Measurements from ENCODE around the gene EZH2.

The EZH2 gene

GRCh38 chr7:148925836-148926235, 41.7 kb upstream of the EZH2 start:
- H3K27me3 ChIP-seq, result no peaks in the 10 kb centered on the region
- H3K36me3 ChIP-seq, result no peaks in the 10 kb centered on the region
- H3K27ac ChIP-seq, result no peak overlapping the region
- no peak overlapping the region for H3K4me3 ChIP-seq (ENCODE audit: low read depth in 1 of 2, low read length in 1 of 2)
- no peaks in the 10 kb centered on the region for H3K9me3 ChIP-seq
- no peak for TF ChIP-seq CTCF (IDR thresholded peaks at IDR 0.05)
- H3K4me1 ChIP-seq (ENCODE audit: control insufficient read depth in 1 of 2, insufficient read depth in 1 of 2, low read depth in 1 of 2, low read length in 1 of 2), result no peaks in the 10 kb centered on the region

- no peak overlapping the region for H3K4me3 ChIP-seq (ENCODE audit: low read depth in 1 of 2, low read length in 1 of 2)
- no peaks in the 10 kb centered on the region for H3K27me3 ChIP-seq
- H3K36me3 ChIP-seq, result no peaks in the 10 kb centered on the region
- no peak overlapping the region for H3K27ac ChIP-seq
- H3K9me3 ChIP-seq, result no peaks in the 10 kb centered on the region
- no peaks in the 10 kb centered on the region for H3K4me1 ChIP-seq (ENCODE audit: control insufficient read depth in 1 of 2, insufficient read depth in 1 of 2, low read depth in 1 of 2, low read length in 1 of 2)
- no peak for TF ChIP-seq CTCF (IDR thresholded peaks at IDR 0.05)
These were observed 39.9 kb upstream of the EZH2 start for GRCh38 chr7:148924011-148924410.

- Histone ChIP-seq H3K4me3 (ENCODE audit: low read depth in 1 of 2, low read length in 1 of 2) (no peak overlapping the region), H3K36me3 (no peaks in the 10 kb centered on the region), H3K27ac (no peak overlapping the region), H3K9me3 (no peaks in the 10 kb centered on the region), H3K4me1 (ENCODE audit: control insufficient read depth in 1 of 2, insufficient read depth in 1 of 2, low read depth in 1 of 2, low read length in 1 of 2) (no peaks in the 10 kb centered on the region), H3K27me3 (no peaks in the 10 kb centered on the region)
- no peak for TF ChIP-seq CTCF (IDR thresholded peaks at IDR 0.05)
These were observed 37.7 kb upstream of the EZH2 start for GRCh38 chr7:148921806-148922205.

GRCh38 chr7:148921189-148921588, 37.1 kb upstream of the EZH2 start:
- Histone ChIP-seq H3K27ac (no peak overlapping the region), H3K27me3 (no peaks in the 10 kb centered on the region), H3K36me3 (no peaks in the 10 kb centered on the region), H3K4me3 (ENCODE audit: low read depth in 1 of 2, low read length in 1 of 2) (no peak overlapping the region), H3K9me3 (no peaks in the 10 kb centered on the region), H3K4me1 (ENCODE audit: control insufficient read depth in 1 of 2, insufficient read depth in 1 of 2, low read depth in 1 of 2, low read length in 1 of 2) (no peaks in the 10 kb centered on the region)
- TF ChIP-seq CTCF (IDR thresholded peaks at IDR 0.05), result no peak

- H3K9me3 ChIP-seq, result no peaks in the 10 kb centered on the region
- no peaks in the 10 kb centered on the region for H3K36me3 ChIP-seq
- no peak for TF ChIP-seq CTCF (IDR thresholded peaks at IDR 0.05)
- H3K27ac ChIP-seq, result no peak overlapping the region
- no peaks in the 10 kb centered on the region for H3K4me1 ChIP-seq (ENCODE audit: control insufficient read depth in 1 of 2, insufficient read depth in 1 of 2, low read depth in 1 of 2, low read length in 1 of 2)
- no peak overlapping the region for H3K4me3 ChIP-seq (ENCODE audit: low read depth in 1 of 2, low read length in 1 of 2)
- no peaks in the 10 kb centered on the region for H3K27me3 ChIP-seq
These were observed 35.8 kb upstream of the EZH2 start for GRCh38 chr7:148919859-148920258.

GRCh38 chr7:148918058-148918596, 34.0 kb upstream of the EZH2 start:
- Histone ChIP-seq H3K4me3 (ENCODE audit: low read depth in 1 of 2, low read length in 1 of 2) (no peak overlapping the region), H3K27ac (no peak overlapping the region), H3K27me3 (no peaks in the 10 kb centered on the region), H3K36me3 (no peaks in the 10 kb centered on the region), H3K9me3 (no peaks in the 10 kb centered on the region), H3K4me1 (ENCODE audit: control insufficient read depth in 1 of 2, insufficient read depth in 1 of 2, low read depth in 1 of 2, low read length in 1 of 2) (no peaks in the 10 kb centered on the region)
- TF ChIP-seq CTCF (IDR thresholded peaks at IDR 0.05), result no peak

Data from neutrophil (primary cell).